Measurements from ENCODE around the gene PACRG. TPM values are rescaled to one million over a fixed set of nuclear protein-coding genes. Genes with fewer than 3 reads are reported as not detected.

The PACRG gene
- total and polyA plus RNA-seq, 2 of the 8 experiments (the other 6 are each of a cell fraction or from before 2014, with no cell fraction given): 0.44 to 0.54 TPM

GRCh38 chr6:162917506-162917905, 189.7 kb downstream of the PACRG start (continued):
- TF ChIP-seq, protein P1, sequence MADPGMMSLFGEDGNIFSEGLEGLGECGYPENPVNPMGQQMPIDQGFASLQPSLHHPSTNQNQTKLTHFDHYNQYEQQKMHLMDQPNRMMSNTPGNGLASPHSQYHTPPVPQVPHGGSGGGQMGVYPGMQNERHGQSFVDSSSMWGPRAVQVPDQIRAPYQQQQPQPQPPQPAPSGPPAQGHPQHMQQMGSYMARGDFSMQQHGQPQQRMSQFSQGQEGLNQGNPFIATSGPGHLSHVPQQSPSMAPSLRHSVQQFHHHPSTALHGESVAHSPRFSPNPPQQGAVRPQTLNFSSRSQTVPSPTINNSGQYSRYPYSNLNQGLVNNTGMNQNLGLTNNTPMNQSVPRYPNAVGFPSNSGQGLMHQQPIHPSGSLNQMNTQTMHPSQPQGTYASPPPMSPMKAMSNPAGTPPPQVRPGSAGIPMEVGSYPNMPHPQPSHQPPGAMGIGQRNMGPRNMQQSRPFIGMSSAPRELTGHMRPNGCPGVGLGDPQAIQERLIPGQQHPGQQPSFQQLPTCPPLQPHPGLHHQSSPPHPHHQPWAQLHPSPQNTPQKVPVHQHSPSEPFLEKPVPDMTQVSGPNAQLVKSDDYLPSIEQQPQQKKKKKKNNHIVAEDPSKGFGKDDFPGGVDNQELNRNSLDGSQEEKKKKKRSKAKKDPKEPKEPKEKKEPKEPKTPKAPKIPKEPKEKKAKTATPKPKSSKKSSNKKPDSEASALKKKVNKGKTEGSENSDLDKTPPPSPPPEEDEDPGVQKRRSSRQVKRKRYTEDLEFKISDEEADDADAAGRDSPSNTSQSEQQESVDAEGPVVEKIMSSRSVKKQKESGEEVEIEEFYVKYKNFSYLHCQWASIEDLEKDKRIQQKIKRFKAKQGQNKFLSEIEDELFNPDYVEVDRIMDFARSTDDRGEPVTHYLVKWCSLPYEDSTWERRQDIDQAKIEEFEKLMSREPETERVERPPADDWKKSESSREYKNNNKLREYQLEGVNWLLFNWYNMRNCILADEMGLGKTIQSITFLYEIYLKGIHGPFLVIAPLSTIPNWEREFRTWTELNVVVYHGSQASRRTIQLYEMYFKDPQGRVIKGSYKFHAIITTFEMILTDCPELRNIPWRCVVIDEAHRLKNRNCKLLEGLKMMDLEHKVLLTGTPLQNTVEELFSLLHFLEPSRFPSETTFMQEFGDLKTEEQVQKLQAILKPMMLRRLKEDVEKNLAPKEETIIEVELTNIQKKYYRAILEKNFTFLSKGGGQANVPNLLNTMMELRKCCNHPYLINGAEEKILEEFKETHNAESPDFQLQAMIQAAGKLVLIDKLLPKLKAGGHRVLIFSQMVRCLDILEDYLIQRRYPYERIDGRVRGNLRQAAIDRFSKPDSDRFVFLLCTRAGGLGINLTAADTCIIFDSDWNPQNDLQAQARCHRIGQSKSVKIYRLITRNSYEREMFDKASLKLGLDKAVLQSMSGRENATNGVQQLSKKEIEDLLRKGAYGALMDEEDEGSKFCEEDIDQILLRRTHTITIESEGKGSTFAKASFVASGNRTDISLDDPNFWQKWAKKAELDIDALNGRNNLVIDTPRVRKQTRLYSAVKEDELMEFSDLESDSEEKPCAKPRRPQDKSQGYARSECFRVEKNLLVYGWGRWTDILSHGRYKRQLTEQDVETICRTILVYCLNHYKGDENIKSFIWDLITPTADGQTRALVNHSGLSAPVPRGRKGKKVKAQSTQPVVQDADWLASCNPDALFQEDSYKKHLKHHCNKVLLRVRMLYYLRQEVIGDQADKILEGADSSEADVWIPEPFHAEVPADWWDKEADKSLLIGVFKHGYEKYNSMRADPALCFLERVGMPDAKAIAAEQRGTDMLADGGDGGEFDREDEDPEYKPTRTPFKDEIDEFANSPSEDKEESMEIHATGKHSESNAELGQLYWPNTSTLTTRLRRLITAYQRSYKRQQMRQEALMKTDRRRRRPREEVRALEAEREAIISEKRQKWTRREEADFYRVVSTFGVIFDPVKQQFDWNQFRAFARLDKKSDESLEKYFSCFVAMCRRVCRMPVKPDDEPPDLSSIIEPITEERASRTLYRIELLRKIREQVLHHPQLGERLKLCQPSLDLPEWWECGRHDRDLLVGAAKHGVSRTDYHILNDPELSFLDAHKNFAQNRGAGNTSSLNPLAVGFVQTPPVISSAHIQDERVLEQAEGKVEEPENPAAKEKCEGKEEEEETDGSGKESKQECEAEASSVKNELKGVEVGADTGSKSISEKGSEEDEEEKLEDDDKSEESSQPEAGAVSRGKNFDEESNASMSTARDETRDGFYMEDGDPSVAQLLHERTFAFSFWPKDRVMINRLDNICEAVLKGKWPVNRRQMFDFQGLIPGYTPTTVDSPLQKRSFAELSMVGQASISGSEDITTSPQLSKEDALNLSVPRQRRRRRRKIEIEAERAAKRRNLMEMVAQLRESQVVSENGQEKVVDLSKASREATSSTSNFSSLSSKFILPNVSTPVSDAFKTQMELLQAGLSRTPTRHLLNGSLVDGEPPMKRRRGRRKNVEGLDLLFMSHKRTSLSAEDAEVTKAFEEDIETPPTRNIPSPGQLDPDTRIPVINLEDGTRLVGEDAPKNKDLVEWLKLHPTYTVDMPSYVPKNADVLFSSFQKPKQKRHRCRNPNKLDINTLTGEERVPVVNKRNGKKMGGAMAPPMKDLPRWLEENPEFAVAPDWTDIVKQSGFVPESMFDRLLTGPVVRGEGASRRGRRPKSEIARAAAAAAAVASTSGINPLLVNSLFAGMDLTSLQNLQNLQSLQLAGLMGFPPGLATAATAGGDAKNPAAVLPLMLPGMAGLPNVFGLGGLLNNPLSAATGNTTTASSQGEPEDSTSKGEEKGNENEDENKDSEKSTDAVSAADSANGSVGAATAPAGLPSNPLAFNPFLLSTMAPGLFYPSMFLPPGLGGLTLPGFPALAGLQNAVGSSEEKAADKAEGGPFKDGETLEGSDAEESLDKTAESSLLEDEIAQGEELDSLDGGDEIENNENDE (IDR thresholded peaks at IDR 0.05; ENCODE audit: insufficient replicate concordance, low read length): no peak
- TF ChIP-seq YY1 (IDR thresholded peaks at IDR 0.05; ENCODE audit: low read depth, low read length) (no peak), TBP (IDR thresholded peaks at IDR 0.05; ENCODE audit: low read depth, low read length) (no peak), TEAD4 (IDR thresholded peaks at IDR 0.05; ENCODE audit: low read depth, low read length) (no peak), EGR1 (IDR thresholded peaks at IDR 0.05; ENCODE audit: borderline replicate concordance, low read depth, low read length) (no peak), FOSL1 (IDR thresholded peaks at IDR 0.05; ENCODE audit: insufficient read depth, low read depth, low read length) (no peak), SP2 (IDR thresholded peaks at IDR 0.05; ENCODE audit: low read length) (no peak), CEBPB (IDR thresholded peaks at IDR 0.05; ENCODE audit: low read depth, low read length) (no peak), TCF12 (IDR thresholded peaks at IDR 0.05; ENCODE audit: low read depth, low read length) (no peak)
- TF ChIP-seq, protein P2, sequence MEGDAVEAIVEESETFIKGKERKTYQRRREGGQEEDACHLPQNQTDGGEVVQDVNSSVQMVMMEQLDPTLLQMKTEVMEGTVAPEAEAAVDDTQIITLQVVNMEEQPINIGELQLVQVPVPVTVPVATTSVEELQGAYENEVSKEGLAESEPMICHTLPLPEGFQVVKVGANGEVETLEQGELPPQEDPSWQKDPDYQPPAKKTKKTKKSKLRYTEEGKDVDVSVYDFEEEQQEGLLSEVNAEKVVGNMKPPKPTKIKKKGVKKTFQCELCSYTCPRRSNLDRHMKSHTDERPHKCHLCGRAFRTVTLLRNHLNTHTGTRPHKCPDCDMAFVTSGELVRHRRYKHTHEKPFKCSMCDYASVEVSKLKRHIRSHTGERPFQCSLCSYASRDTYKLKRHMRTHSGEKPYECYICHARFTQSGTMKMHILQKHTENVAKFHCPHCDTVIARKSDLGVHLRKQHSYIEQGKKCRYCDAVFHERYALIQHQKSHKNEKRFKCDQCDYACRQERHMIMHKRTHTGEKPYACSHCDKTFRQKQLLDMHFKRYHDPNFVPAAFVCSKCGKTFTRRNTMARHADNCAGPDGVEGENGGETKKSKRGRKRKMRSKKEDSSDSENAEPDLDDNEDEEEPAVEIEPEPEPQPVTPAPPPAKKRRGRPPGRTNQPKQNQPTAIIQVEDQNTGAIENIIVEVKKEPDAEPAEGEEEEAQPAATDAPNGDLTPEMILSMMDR (IDR thresholded peaks at IDR 0.05; ENCODE audit: control extremely low read depth in 1 of 3, insufficient read depth in 1 of 3, low read depth in 1 of 3, low read length in 3 of 3): no peak
